Keratinocyte (primary cell): ENCODE results near the gene MED31. TPM values are rescaled to one million over a fixed set of nuclear protein-coding genes. Genes with fewer than 3 reads are reported as not detected.

Source experiments
- DNase-seq: peaks from one replicate; pipeline ENCODE4 v3.0.0-alpha.2; 2011; ENCODE audit warnings: low read depth, missing footprints, low spot score
- FAIRE-seq: peaks from 2 replicates; lab custom pipeline; 2011; peaks lifted over from hg19 to GRCh38; lab: Jason Lieb, UNC
- H2AFZ ChIP-seq: 2 replicates; pipeline ENCODE4 v1.6.0; 2012; ENCODE audit warnings: low read length, control low read depth, inconsistent platforms; ENCODE audit not compliant: control insufficient read depth
- H3K27ac ChIP-seq: 2 replicates; pipeline ENCODE4 v1.5.1; 2011; ENCODE audit warnings: low read length; ENCODE audit not compliant: control insufficient read depth, insufficient read depth
- H3K27me3 ChIP-seq: 3 replicates; pipeline ENCODE4 v1.6.0; 2011; ENCODE audit warnings: low read length; ENCODE audit not compliant: control insufficient read depth, insufficient read depth; ENCODE audit errors: extremely low read depth
- H3K36me3 ChIP-seq, 2 experiments: 2 replicates in 1 of 2; 3 replicates in 1 of 2; pipeline ENCODE4 v1.5.1; 2011; ENCODE audit warnings: low read length in 2 of 2, mild to moderate bottlenecking in 1 of 2; ENCODE audit not compliant: control insufficient read depth in 2 of 2, insufficient read depth in 2 of 2; ENCODE audit errors: extremely low read depth in 1 of 2
- H3K4me1 ChIP-seq: 3 replicates; pipeline ENCODE4 v1.5.1; 2011; ENCODE audit warnings: low read length; ENCODE audit not compliant: control insufficient read depth, insufficient read depth; ENCODE audit errors: extremely low read depth
- H3K4me2 ChIP-seq: 3 replicates; pipeline ENCODE4 v1.6.0; 2011; ENCODE audit warnings: low read depth, low read length; ENCODE audit not compliant: control insufficient read depth, insufficient read depth; ENCODE audit errors: extremely low read depth
- H3K4me3 ChIP-seq, 3 experiments: fragments of 200-600 bp in 1 of 3; sonication (generic) in 1 of 3; 2 replicates in 2 of 3; 3 replicates in 1 of 3; pipeline ENCODE4 v1.5.1; 2011 to 2016; ENCODE audit warnings: low read length in 3 of 3, mild to moderate bottlenecking in 3 of 3, control low read depth in 2 of 3, inconsistent platforms in 1 of 3, low read depth in 1 of 3, mixed read lengths in 1 of 3, mixed run types in 1 of 3, moderate library complexity in 1 of 3; ENCODE audit not compliant: control insufficient read depth in 2 of 3, insufficient read depth in 2 of 3; ENCODE audit errors: extremely low read depth in 1 of 3
- H3K79me2 ChIP-seq: 2 replicates; pipeline ENCODE4 v1.6.0; 2012; ENCODE audit warnings: low read length; ENCODE audit not compliant: control insufficient read depth, insufficient read depth
- H3K9ac ChIP-seq: 3 replicates; pipeline ENCODE4 v1.6.0; 2011; ENCODE audit warnings: low read length; ENCODE audit not compliant: control insufficient read depth, insufficient read depth; ENCODE audit errors: extremely low read depth
- H3K9me1 ChIP-seq: 3 replicates; pipeline ENCODE4 v1.6.0; 2011; ENCODE audit warnings: low read length; ENCODE audit not compliant: control insufficient read depth, insufficient read depth; ENCODE audit errors: extremely low read depth
- H3K9me3 ChIP-seq: 2 replicates; pipeline ENCODE4 v1.5.1; 2012; ENCODE audit warnings: low read depth, low read length; ENCODE audit not compliant: control insufficient read depth
- H4K20me1 ChIP-seq: 3 replicates; pipeline ENCODE4 v1.6.0; 2011; ENCODE audit warnings: low read length; ENCODE audit not compliant: control insufficient read depth, insufficient read depth; ENCODE audit errors: extremely low read depth
- CTCF ChIP-seq, 3 experiments: IDR thresholded peaks in 1 of 3; conservative IDR thresholded peaks in 1 of 3; optimal IDR thresholded peaks in 1 of 3; 2 replicates in 2 of 3; 3 replicates in 1 of 3; pipeline versions ENCODE3 to v1.5.1; 2011; ENCODE audit warnings: low read length in 3 of 3, mild to moderate bottlenecking in 3 of 3, moderate library complexity in 2 of 3, control low read depth in 1 of 3, inconsistent platforms in 1 of 3; ENCODE audit not compliant: insufficient read depth in 2 of 3; ENCODE audit errors: extremely low read depth in 1 of 3
- EZH2 ChIP-seq: IDR thresholded peaks from one replicate; pipeline ENCODE4 v1.6.1; 2012; ENCODE audit warnings: inconsistent platforms, mild to moderate bottlenecking, low read length, moderate library complexity
- dilution Hi-C: fragments of 300-500 bp; cut with MboI; formaldehyde crosslinking; loops from one replicate; pipeline ENCODE4 v1.7.0; 2020; ENCODE audit warnings: low sequenced_read_pairs; ENCODE audit not compliant: extremely low pct_ligation_motif_present
- polyA plus RNA-seq, 5 experiments: library from polyadenylated mRNA; depleted of rRNA in 3 of 5; stranded (reverse) in 3 of 5; stranded (forward) in 1 of 5; unstranded in 1 of 5; fragments of >200 nt; gene quantifications; 1 replicate in 1 of 5; 2 replicates in 3 of 5; 3 replicates in 1 of 5; pipeline versions ENCODE4 v1.2.1 to v1.2.3, GENCODE V29; 2011 to 2012; ENCODE audit warnings: missing spikeins in 2 of 5, low read depth in 1 of 5, low replicate concordance in 1 of 5

MED31 gene
- polyA plus RNA-seq, 1 donor (not counting 4 experiments of a cell fraction or from before 2014, with no cell fraction given): 49.0 TPM

- H3K9ac ChIP-seq: no peak overlapping the region
- TF ChIP-seq EZH2: no peak
- no peak for TF ChIP-seq CTCF (optimal IDR thresholded peaks at IDR 0.05 in 1 of 3, IDR thresholded peaks at IDR 0.05 in 1 of 3, conservative IDR thresholded peaks at IDR 0.05 in 1 of 3; ENCODE audit: extremely low read depth in 1 of 3, insufficient read depth in 2 of 3, low read length in 3 of 3)
- FAIRE-seq (no peak), DNase-seq (no peak)
- H3K36me3 ChIP-seq: peaks cover 9 to 27% of the 10 kb centered on the region in 2 experiments
- no peaks in the 10 kb centered on the region for H3K79me2 ChIP-seq
- H3K27ac ChIP-seq: no peak overlapping the region
- no peaks in the 10 kb centered on the region for H3K27me3 ChIP-seq
- H3K4me3 ChIP-seq: no peak overlapping the region
- no peak overlapping the region for H2AFZ ChIP-seq
- dilution Hi-C loops: no loop called here
- no peak overlapping the region for H3K4me2 ChIP-seq
- no peaks in the 10 kb centered on the region for H4K20me1 ChIP-seq
- H3K4me1 ChIP-seq: no peaks in the 10 kb centered on the region
- no peaks in the 10 kb centered on the region for H3K9me1 ChIP-seq
- H3K9me3 ChIP-seq: no peaks in the 10 kb centered on the region
Measured at GRCh38 chr17:6597727-6598126, 53.7 kb downstream of the MED31 start.

GRCh38 chr17:6596941-6597340 is 54.5 kb downstream of the MED31 start:
- no peak for TF ChIP-seq CTCF (optimal IDR thresholded peaks at IDR 0.05 in 1 of 3, IDR thresholded peaks at IDR 0.05 in 1 of 3, conservative IDR thresholded peaks at IDR 0.05 in 1 of 3; ENCODE audit: extremely low read depth in 1 of 3, insufficient read depth in 2 of 3, low read length in 3 of 3)
- TF ChIP-seq EZH2: no peak
- H4K20me1 ChIP-seq: no peaks in the 10 kb centered on the region
- no peaks in the 10 kb centered on the region for H3K9me1 ChIP-seq
- no peaks in the 10 kb centered on the region for H3K27me3 ChIP-seq
- no peak overlapping the region for H3K4me3 ChIP-seq
- H3K4me2 ChIP-seq: no peak overlapping the region
- FAIRE-seq: no peak
- H3K36me3 ChIP-seq: peaks cover 7 to 27% of the 10 kb centered on the region in 2 experiments
- dilution Hi-C loops: no loop called here
- H2AFZ ChIP-seq: no peak overlapping the region
- H3K79me2 ChIP-seq: no peaks in the 10 kb centered on the region
- H3K4me1 ChIP-seq: peaks cover 8% of the 10 kb centered on the region
- DNase-seq: no peak
- no peaks in the 10 kb centered on the region for H3K9me3 ChIP-seq
- no peak overlapping the region for H3K27ac ChIP-seq
- H3K9ac ChIP-seq: no peak overlapping the region
